ENCODE measurements around the gene NCAPG2. TPM values are rescaled to one million over a fixed set of nuclear protein-coding genes. Genes with fewer than 3 reads are reported as not detected.

Gene NCAPG2
- total RNA-seq, 2 experiments from 2014 or later = 145 to 149 TPM

- Mint-ChIP-seq H3K4me3 (no peak overlapping the region), H3K36me3 (ENCODE audit: low read depth) (peaks cover 38% of the 10 kb centered on the region), H3K27me3 (ENCODE audit: low read depth) (no peaks in the 10 kb centered on the region), H3K4me1 (ENCODE audit: low read depth) (peaks cover 7% of the 10 kb centered on the region), H3K27ac (peak overlapping the region; percentile 36), H3K9me3 (no peaks in the 10 kb centered on the region)
- intact Hi-C loops (cut with micrococcal nuclease) = no loop called here
- CTCF ChIA-PET = interaction anchor here (1.4 kb wide), 1 partner anchor 10 kb away, joined by 3 read pairs; no protein-coding TSS in a partner anchor
- DNase-seq = no peak
These were observed 38.6 kb upstream of the NCAPG2 start for GRCh38 chr7:158743219-158743618.

GRCh38 chr7:158742065-158742821 lies 37.6 kb upstream of the NCAPG2 start:
- CTCF ChIA-PET = interaction anchor here (0.6 to 1.4 kb wide), 2 partner anchors 9 to 243 kb away, joined by 3 read pairs; no protein-coding TSS in a partner anchor
- Mint-ChIP-seq H3K27me3 (ENCODE audit: low read depth) (no peaks in the 10 kb centered on the region), H3K36me3 (ENCODE audit: low read depth) (peaks cover 32% of the 10 kb centered on the region), H3K4me3 (no peak overlapping the region), H3K4me1 (ENCODE audit: low read depth) (peaks cover 7% of the 10 kb centered on the region), H3K9me3 (no peaks in the 10 kb centered on the region), H3K27ac (no peak overlapping the region)
- intact Hi-C loops (cut with micrococcal nuclease) = no loop called here
- no peak for DNase-seq

- peaks cover 30% of the 10 kb centered on the region for H3K36me3 Mint-ChIP-seq (ENCODE audit: low read depth)
- CTCF ChIA-PET = no interaction called here
- H3K27me3 Mint-ChIP-seq (ENCODE audit: low read depth) = no peaks in the 10 kb centered on the region
- DNase-seq = no peak
- H3K4me1 Mint-ChIP-seq (ENCODE audit: low read depth) = peaks cover 7% of the 10 kb centered on the region
- intact Hi-C loops (cut with micrococcal nuclease) = no loop called here
- no peak overlapping the region for H3K27ac Mint-ChIP-seq
- no peaks in the 10 kb centered on the region for H3K9me3 Mint-ChIP-seq
- H3K4me3 Mint-ChIP-seq = no peak overlapping the region
These were observed 36.7 kb upstream of the NCAPG2 start for GRCh38 chr7:158741294-158741666.

GRCh38 chr7:158740657-158741293 lies 36.2 kb upstream of the NCAPG2 start:
- Mint-ChIP-seq H3K4me3 (no peak overlapping the region), H3K4me1 (ENCODE audit: low read depth) (peaks cover 7% of the 10 kb centered on the region), H3K27ac (peak overlapping the region; percentile 27), H3K9me3 (no peaks in the 10 kb centered on the region), H3K36me3 (ENCODE audit: low read depth) (peaks cover 30% of the 10 kb centered on the region), H3K27me3 (ENCODE audit: low read depth) (no peaks in the 10 kb centered on the region)
- intact Hi-C loops (cut with micrococcal nuclease) = no loop called here
- no peak for DNase-seq
- CTCF ChIA-PET = interaction anchor here (1.5 kb wide), 1 partner anchor 237 kb away, joined by 3 read pairs; no protein-coding TSS in a partner anchor

GRCh38 chr7:158740013-158740656 lies 35.5 kb upstream of the NCAPG2 start:
- Mint-ChIP-seq H3K27ac (no peak overlapping the region), H3K27me3 (ENCODE audit: low read depth) (no peaks in the 10 kb centered on the region), H3K9me3 (no peaks in the 10 kb centered on the region), H3K36me3 (ENCODE audit: low read depth) (peaks cover 34% of the 10 kb centered on the region), H3K4me1 (ENCODE audit: low read depth) (peaks cover 7% of the 10 kb centered on the region), H3K4me3 (no peak overlapping the region)
- CTCF ChIA-PET = interaction anchor here (1.1 to 1.5 kb wide), 2 partner anchors 35 to 237 kb away, joined by 3 read pairs; partner anchors contain the start of gene NCAPG2
- DNase-seq = no peak
- intact Hi-C loops (cut with micrococcal nuclease) = no loop called here

GRCh38 chr7:158738841-158739240 lies 34.2 kb upstream of the NCAPG2 start:
- H3K27ac Mint-ChIP-seq = no peak overlapping the region
- no peak for DNase-seq
- H3K4me1 Mint-ChIP-seq (ENCODE audit: low read depth) = peaks cover 7% of the 10 kb centered on the region
- no peaks in the 10 kb centered on the region for H3K9me3 Mint-ChIP-seq
- no peaks in the 10 kb centered on the region for H3K27me3 Mint-ChIP-seq (ENCODE audit: low read depth)
- CTCF ChIA-PET = no interaction called here
- intact Hi-C loops (cut with micrococcal nuclease) = no loop called here
- H3K36me3 Mint-ChIP-seq (ENCODE audit: low read depth) = peaks cover 37% of the 10 kb centered on the region
- H3K4me3 Mint-ChIP-seq = no peak overlapping the region

GRCh38 chr7:158737064-158737695 lies 32.6 kb upstream of the NCAPG2 start:
- no peak for DNase-seq
- Mint-ChIP-seq H3K4me1 (ENCODE audit: low read depth) (peaks cover 7% of the 10 kb centered on the region), H3K9me3 (no peaks in the 10 kb centered on the region), H3K36me3 (ENCODE audit: low read depth) (peaks cover 31% of the 10 kb centered on the region), H3K27me3 (ENCODE audit: low read depth) (no peaks in the 10 kb centered on the region), H3K4me3 (no peak overlapping the region), H3K27ac (no peak overlapping the region)
- CTCF ChIA-PET = interaction anchor here (1.1 to 1.5 kb wide), 2 partner anchors 28 to 240 kb away, joined by 3 to 5 read pairs; no protein-coding TSS in a partner anchor
- intact Hi-C loops (cut with micrococcal nuclease) = no loop called here

- Mint-ChIP-seq H3K36me3 (ENCODE audit: low read depth) (peaks cover 25% of the 10 kb centered on the region), H3K27me3 (ENCODE audit: low read depth) (no peaks in the 10 kb centered on the region), H3K4me1 (ENCODE audit: low read depth) (peaks cover 4% of the 10 kb centered on the region), H3K9me3 (no peaks in the 10 kb centered on the region), H3K27ac (no peak overlapping the region), H3K4me3 (no peak overlapping the region)
- DNase-seq = no peak
- intact Hi-C loops (cut with micrococcal nuclease) = no loop called here
- CTCF ChIA-PET = interaction anchor here (1.5 kb wide), 1 partner anchor 241 kb away, joined by 5 read pairs; no protein-coding TSS in a partner anchor
These were observed 31.3 kb upstream of the NCAPG2 start for GRCh38 chr7:158735935-158736334.

GRCh38 chr7:158734861-158735260 lies 30.3 kb upstream of the NCAPG2 start:
- CTCF ChIA-PET = interaction anchor here (0.7 kb wide), 1 partner anchor 177 kb away, joined by 3 read pairs; no protein-coding TSS in a partner anchor
- Mint-ChIP-seq H3K9me3 (no peaks in the 10 kb centered on the region), H3K27ac (no peak overlapping the region), H3K4me3 (no peak overlapping the region), H3K27me3 (ENCODE audit: low read depth) (no peaks in the 10 kb centered on the region), H3K36me3 (ENCODE audit: low read depth) (peaks cover 26% of the 10 kb centered on the region), H3K4me1 (ENCODE audit: low read depth) (peaks cover 9% of the 10 kb centered on the region)
- intact Hi-C loops (cut with micrococcal nuclease) = no loop called here
- no peak for DNase-seq

- CTCF ChIA-PET = interaction anchor here (1.0 kb wide), 1 partner anchor 243 kb away, joined by 7 read pairs; no protein-coding TSS in a partner anchor
- Mint-ChIP-seq H3K27me3 (ENCODE audit: low read depth) (no peaks in the 10 kb centered on the region), H3K27ac (no peak overlapping the region), H3K4me3 (no peak overlapping the region), H3K36me3 (ENCODE audit: low read depth) (peaks cover 28% of the 10 kb centered on the region), H3K4me1 (ENCODE audit: low read depth) (peaks cover 9% of the 10 kb centered on the region), H3K9me3 (no peaks in the 10 kb centered on the region)
- no peak for DNase-seq
- intact Hi-C loops (cut with micrococcal nuclease) = no loop called here
These were observed 29.3 kb upstream of the NCAPG2 start for GRCh38 chr7:158733775-158734494.

- no peak overlapping the region for H3K27ac Mint-ChIP-seq
- intact Hi-C loops (cut with micrococcal nuclease) = no loop called here
- DNase-seq = no peak
- H3K27me3 Mint-ChIP-seq (ENCODE audit: low read depth) = no peaks in the 10 kb centered on the region
- peaks cover 10% of the 10 kb centered on the region for H3K4me1 Mint-ChIP-seq (ENCODE audit: low read depth)
- no peak overlapping the region for H3K4me3 Mint-ChIP-seq
- H3K36me3 Mint-ChIP-seq (ENCODE audit: low read depth) = peaks cover 26% of the 10 kb centered on the region
- H3K9me3 Mint-ChIP-seq = no peaks in the 10 kb centered on the region
- CTCF ChIA-PET = interaction anchor here (0.8 to 1.3 kb wide), 4 partner anchors 9 to 244 kb away, joined by 3 to 7 read pairs (median 3); no protein-coding TSS in a partner anchor
These were observed 28.6 kb upstream of the NCAPG2 start for GRCh38 chr7:158733220-158733519.

All from activated naive CD4-positive, alpha-beta T cell treated with anti-CD3 and anti-CD28 coated beads for 36 hours (primary cell).